Stimulated activated CD8-positive, alpha-beta memory T cell treated with anti-CD3 and anti-CD28 coated beads, Interleukin-12 subunit alpha, Interleukin-12 subunit beta, amount 100 ng/mL, for 24 hours (primary cell): Measurements from ENCODE around the gene ARMH3.

ENCODE experiments used
- DNase-seq: peaks from one replicate; pipeline ENCODE4 v3.0.0-alpha.2; 2020; ENCODE audit errors: extremely low read depth

Gene ARMH3

DNA sequence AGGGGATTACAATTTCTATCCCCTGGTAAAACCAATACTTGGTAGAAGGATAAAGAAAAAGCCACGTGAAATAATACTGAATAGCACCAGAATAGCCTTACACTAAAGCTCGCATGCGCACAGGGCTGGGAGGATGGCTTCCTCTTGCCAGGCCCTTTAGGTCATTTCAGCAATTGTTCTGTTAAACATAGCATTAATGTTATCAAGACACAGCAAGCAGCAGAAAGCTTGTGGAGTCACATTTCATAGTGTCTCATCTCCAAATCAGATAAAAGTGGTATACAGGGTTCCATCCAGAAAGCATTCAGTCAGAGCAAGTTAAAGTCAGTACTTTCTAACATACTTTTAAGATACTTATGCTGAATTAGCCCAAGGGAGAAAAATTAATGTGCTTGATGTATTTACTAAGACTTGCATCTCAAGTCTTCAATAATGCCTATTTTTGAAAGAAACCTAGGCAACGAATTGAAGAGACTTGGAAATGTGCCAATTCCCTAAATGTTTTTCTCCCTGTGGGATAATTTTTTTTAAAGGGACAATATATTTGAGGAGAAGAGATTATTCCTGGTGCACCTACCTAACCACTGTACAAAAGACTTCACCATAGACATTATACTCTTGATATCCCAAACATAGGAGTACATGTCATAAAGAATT is 258.4 kb downstream of the ARMH3 start:
- no peak for DNase-seq
